Measurements from ENCODE around the gene SMYD3.
"Not testable (repeated sequence)": the region's sequence is repeated elsewhere in the genome, so short reads cannot be mapped to it uniquely, and the experiment has no call there.

The SMYD3 gene

DNA sequence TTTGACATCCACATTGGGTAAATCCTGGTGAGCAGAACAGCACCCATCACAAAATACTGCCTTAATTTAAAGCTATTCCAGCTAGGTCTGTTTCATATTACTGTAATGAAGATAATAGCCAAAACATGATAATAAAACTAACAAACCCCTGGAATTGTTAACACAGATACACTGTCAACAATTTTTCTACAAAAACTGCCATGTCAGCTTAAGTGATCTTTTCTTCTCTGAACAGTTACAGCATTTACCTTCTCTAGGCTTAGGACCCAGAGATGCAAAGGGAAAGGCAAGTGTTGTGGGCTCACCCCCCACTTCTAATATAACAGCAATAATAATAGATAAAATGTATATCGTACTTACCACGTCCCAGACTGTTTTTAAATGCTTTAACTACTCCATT is 92.1 kb downstream of the SMYD3 start:
- no peak for DNase-seq

DNA sequence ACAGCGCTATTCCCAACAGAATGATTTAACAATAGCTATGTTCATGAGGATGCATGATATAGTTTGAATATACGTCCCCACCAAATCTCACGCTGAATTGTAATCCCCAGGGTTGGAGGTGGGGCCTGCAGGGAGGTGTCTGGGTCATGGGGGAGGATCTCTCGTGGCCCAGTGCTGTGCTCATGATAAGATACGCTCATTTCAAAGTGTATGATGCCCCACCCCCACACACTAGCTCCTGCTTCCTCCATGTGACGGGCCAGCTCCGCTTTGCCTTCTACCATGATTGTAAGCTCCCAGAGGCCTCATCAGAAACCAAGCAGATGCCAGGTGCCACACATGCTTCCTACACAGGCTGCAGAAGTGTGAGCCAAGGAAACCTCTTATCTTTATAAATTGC is 93.6 kb downstream of the SMYD3 start:
- no peak for DNase-seq

DNA sequence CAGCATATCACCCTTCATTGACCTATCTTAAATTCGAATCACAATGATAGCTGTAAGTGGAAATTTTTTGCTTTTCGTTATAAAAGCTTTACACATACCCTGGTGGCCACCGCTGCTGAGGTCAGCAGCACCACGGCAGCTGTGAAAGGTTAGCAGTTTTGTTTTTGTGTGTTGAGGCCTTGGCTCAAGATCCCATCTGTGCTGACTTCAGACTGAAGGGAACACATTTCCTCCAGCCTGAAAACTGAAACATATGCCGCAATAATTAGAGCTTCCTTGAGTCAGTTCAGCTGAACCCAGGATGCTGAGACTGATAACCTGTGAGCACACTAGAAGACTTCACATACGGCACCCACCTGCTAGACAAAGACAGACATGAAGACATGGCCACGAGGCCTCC is 103.0 kb downstream of the SMYD3 start:
- DNase-seq: no peak

DNA sequence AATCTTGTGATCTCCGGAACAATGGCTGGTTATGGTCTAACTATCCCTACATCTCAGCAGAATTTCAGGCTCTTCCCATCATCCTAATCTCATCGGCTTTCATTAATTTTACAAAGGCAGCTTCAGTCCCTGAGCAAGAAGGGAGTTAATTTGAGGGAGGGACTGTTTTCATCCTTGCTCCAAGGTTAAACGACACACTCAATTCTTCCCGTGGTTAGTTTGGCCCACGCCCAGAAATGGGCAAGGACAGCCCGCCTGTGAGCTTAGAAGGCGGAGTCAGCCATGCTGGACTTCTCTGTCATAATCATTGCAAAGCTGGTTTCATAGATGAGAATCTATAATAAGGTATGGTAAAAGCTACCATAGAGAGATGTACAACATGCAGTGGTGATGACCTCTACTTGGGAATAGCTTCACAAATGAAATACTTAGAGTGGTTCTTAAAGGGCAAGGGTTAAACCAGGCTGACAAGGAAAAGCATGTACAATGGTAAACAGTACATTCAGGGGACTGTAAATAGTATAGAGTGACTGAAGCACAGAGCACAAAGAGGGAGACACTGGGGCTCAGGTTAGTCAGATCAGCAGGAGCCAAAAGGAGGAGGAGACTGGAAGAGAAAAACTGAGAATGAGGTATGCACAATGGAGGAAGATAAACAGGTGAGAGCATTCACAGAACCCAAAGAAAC is 108.8 kb downstream of the SMYD3 start:
- DNase-seq: no peak

DNA sequence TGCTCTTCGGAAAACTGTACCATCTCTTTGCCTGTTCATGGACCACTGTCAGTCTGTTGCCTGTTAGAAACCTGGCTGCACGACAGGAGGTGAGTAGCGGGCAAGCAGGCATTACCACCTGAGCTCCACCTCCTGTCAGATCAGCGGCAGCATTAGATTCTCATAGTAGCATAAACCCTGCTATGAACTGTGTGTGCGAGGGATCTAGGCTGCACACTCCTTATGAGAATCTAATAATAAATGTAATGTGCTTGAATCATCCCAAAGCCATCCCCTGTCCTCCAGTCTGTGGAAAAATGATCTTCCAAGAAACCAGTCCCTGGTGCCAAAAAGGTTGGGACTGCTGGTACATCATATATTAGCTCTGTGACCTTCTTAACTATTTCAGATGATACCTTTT is 110.0 kb downstream of the SMYD3 start:
- no peak for DNase-seq

DNA sequence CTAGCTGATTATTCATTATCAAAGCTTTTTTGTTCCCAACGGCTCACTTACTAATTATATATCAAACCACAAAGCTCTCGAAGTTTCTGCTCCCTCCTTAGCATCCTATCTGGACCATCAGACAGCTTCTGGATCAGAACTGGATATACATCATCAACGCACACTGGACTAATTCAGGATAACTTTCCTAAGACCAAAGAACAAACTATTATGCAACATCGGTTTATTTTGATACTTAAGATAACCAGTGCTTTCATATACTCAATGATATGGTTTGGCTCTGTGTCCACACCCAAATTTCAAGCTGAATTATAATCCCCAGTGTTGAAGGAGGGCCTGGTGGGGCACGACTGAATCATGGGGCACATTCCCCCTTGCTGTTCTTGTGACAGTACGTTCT is 110.8 kb downstream of the SMYD3 start:
- DNase-seq: no peak

DNA sequence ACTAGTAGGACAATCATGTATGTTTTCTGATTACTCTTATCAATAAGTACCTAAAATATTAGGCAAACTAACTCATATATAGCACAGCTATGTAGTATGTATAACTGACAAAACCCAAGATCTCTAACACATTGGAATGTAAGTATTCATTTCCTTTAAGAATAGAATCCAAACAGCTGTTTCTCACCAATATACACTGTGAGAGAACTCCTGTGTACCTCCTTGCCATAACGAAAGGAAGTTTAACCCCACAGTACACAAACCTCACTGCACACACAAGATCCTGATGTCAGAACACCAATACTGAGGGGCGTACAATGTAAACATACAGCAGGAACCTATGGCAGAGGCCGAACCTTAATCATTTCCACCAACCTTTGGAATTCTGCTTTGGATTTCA is 113.0 kb downstream of the SMYD3 start:
- DNase-seq: no peak

DNA sequence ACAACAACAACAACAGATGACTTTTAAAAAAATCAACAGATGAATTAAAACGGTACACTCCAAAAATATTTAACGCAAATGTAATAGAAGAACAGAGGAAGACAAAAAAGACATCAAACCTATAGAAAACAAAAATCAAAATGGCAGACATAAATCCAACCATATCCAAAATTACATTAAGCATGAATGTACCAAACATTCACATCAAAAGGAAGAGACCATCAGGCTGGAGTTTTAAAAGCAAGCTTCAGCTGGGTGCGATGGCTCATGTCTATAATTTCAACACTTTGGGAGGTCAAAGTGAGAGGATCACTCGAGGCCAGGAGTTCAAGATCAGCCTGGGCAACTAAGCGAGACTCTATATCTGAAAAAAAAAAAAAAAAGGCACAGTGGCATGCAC is 116.2 kb downstream of the SMYD3 start:
- no peak for DNase-seq

DNA sequence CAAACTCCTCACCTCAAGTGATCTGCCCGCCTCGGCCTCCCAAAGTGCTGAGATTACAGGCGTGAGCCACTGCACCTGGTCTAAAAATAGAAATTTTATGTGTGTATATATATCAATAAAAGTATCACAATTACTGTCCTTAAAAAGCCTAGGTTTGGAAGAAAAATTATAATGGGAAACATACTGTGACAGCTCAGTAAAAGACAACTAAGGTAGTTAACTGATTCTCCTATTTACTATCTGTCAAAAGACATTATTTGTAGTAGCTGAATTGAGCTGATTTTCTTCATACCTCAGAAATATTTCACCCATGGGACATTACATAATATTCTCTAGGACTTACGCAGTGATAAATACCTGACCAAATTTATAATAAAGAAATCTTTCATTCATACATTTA is 122.5 kb downstream of the SMYD3 start:
- no peak for DNase-seq

DNA sequence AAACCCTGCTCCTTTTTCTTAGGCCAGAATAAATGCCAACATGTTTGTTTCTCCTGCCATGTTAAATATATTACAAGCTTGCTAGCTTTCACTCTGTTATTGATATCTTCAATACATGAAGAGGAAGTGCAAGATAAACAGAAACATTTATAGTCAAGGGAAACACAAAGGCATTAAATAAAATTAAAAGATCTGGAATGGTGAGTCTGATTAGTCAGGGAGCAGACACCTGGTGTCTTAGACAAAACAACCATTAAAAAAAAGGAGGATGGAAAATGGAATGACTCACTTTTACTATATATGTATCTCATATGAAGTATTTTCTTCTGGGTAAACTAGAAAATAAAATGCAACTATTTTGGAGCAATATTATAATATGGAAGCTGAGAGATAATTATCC is 123.3 kb downstream of the SMYD3 start:
- no peak for DNase-seq

DNA sequence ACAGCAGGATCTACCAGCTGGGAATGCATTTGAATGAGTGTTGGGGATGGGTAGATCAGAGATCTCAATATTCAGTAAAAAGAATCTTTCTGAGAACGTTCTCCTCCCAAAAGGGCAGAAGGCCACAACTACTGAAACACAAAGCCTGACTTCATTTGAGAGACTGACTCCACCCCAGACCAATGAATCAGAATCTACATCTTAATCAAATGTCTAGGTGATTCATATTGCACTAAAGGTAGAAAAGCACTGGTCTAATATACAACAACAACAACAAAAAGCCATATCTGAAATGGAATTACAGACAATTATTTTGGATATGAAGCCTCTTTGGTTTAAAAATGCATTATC is 123.9 kb downstream of the SMYD3 start:
- DNase-seq: no peak

DNA sequence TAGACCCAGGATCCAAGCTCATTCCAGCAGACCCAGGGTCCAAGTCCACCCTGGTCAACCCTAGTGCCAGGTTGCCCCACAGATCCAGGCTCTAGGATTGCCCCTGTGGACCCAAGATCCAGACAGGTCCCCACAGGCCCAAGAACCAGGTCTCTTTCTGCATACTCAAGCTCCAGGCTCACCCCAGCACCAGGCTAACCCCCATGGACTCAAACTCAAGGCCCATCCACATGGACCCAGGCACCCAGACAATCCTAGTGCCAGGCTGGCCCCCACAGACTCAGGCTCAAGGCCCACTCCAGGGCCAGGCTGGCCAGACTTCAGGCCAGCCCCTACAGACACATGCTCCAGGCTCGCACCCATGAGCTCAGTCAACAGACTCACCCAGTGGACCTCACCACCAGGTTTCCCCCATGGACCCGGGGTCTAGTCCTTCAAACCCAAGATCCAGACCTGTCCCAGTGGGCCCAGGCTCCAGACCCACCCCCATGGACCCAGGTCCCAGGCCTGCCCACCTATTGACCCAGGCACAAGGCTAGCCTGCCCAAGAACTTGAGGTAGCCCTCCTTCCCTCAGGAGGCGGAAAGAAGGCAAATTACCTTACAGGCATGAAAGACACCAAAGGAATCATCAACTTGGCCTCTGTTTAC is 124.4 kb downstream of the SMYD3 start:
- no peak for DNase-seq

DNA sequence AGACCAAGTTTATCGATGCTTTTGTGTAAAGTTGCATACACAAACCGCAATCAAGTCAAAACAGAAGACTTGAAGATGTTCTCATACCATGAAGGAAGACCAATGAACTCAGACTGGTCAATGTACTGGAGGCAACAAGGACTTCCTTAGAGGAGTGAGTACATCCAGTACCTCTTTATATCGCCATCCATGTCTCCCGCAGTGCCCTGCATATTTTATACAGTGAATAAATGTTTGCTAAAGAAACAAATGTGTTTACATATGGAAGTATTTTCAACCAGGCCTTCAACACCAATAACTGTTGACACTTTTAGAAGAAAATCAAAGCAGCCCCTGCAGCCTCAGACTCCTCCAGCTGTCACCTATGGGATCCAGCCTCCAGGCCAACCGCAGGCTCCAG is 125.6 kb downstream of the SMYD3 start:
- no peak for DNase-seq

DNA sequence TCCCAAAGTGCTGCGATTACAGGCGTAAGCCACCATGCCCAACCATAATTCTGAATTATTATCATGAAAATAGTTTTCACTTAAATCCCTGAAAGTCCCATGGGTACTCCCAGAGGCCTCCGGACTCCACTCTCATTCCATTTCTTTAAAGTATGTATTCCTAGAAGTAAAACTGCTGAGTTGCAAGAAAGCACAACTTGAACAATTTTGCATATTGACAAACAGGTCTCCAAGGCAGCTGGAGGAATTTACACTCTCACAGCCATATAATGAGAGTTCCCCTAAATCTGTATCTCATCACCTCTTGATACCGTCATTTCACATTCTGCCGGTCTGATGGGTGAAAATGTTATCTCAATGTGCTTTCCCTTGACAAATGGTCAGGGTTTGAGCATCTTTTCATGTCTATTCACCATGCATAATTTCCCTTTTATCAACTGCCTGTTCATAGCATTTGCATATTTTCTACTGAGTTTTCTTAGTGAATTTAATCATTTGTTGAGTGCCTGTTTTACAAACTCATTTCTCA is 129.4 kb downstream of the SMYD3 start:
- DNase-seq: no peak

DNA sequence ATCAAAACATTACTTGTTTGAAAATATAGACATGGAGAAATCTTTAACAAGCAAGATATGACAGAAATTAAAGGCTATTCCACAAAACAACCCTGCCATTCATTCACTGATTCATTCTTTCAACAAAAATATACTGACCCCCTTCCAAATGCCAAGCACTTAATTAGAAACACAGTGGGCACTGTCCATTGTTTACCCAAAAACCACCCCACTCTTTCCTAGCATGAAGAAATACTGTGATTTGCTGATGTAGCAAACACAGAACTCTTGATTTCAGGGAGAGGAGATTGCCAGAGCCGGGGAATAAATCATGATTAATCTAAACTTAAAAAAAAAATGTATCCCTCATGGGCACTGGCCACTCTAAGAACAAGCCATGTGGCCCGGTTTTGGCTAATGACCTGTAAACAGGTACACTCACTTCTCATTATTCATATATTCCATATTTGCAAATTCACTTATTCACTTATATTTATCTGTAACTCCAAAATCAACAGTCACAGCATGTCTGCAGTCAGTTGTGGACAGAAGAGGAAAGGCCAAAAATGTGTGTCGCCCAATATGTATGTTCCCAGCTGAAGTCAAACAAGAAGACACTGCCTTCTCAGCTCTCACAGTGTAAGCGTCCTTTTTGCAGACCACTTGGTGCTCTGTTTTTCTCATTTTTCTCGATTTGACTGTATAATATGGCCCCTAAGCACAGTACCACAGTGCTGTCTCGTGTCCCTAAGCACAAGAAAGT is 133.1 kb downstream of the SMYD3 start:
- no peak for DNase-seq

DNA sequence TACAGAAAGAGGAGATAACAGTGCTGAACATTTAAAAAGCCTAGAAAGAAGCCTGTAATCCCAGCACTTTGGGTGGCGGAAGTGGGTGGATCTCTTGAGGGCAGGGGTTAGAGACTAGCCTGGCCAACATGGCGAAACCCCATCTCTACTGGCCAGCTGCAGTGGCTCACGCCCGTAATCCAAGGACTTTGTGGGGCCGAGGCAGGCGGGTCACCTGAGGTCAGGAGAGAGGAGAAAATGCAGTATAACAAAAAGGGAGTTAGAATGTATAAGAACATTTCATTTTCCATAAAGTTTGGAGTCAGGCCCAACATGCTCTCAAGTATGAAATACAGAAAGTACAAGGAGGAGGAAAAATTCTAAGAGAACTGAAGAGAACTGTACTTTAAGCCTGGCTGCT is 134.5 kb downstream of the SMYD3 start:
- no peak for DNase-seq

DNA sequence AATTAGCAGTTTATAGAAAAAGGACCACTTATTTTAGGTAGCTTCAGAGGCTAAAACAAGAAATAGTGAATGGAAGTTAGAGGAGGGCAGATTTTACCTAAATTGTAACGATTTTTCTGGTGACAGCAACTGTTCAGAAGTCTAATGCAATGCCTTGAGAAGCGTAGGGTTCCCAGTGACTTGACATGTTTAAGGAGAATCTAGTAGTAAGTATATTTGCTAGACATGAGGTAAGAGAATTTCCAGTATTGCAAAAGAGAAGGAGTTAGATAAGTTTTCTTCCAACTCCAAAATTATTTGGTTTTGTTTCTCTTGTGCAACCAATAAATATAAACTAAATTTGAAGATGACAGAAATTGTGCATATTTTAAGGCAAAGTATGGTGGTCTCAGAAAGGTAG is 140.0 kb downstream of the SMYD3 start:
- DNase-seq: no peak

DNA sequence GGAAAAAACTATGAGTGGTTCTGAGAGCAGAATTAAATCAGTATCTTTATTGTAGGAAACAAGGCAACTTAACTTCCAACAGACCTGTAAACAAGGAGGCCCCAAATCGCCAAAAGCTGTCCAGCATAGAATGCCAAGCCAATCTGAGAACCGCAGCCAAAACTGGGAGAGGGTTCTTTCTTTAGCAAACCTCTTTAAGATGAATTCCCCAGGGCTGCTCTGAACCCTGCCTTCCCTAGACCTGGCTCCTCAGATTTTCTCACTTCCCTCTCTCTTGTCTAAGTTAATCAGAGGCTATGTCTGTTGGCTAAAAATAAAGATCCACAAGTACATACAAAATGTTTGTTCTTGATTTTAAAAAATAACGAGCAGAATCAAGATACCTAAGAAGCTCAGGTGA is 141.4 kb downstream of the SMYD3 start:
- DNase-seq: no peak

DNA sequence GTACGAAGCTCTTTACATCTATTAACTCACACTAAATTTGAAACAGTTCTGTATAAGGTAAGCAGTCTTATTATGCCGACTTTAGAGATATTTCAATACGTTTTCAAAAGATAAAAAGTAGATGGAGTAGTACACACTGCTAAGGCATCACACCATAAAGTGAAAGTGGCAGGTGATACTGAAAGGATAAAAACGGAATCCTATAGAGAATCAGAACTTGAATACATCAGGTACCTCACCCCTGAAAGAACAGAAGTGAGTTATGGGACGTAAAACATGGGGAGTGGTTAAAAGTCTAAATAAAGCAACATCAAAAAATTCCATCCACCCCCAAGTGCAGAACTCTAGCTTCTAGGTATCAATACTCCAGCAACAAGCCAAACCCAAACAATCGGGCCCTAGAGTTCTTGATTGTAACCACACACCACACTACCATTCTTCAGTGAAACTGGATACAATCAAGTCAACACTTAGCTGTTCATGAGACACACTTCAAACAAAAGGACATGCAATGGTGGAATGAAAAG is 142.6 kb downstream of the SMYD3 start:
- DNase-seq: no peak

DNA sequence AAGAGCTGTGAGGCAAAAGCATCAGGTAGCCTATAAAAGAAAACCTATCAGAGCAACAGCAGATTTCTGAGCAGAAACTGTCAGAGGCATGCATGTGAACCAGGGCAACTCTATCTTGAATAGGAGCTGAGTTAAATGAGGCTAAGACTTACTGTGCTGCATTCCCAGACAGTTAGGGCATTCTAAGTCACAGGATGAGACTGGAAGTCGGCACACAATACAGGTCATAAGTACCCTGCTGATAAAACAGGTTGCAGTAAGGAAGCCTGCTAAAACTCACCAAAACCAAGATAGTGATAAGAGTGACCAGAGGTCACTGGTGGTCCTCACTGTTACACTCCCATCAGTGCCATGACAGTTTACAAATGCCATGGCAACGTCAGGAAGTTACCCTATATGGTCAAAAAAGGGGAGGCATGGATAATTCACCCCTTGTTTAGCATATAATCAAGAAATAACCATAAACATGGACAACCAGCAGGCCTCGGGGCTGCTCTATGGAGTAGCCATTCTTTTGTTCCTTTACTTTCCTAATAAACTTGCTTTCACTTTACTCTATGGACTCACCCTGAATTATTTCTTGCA is 150.0 kb downstream of the SMYD3 start:
- DNase-seq: not testable (repeated sequence)

DNA sequence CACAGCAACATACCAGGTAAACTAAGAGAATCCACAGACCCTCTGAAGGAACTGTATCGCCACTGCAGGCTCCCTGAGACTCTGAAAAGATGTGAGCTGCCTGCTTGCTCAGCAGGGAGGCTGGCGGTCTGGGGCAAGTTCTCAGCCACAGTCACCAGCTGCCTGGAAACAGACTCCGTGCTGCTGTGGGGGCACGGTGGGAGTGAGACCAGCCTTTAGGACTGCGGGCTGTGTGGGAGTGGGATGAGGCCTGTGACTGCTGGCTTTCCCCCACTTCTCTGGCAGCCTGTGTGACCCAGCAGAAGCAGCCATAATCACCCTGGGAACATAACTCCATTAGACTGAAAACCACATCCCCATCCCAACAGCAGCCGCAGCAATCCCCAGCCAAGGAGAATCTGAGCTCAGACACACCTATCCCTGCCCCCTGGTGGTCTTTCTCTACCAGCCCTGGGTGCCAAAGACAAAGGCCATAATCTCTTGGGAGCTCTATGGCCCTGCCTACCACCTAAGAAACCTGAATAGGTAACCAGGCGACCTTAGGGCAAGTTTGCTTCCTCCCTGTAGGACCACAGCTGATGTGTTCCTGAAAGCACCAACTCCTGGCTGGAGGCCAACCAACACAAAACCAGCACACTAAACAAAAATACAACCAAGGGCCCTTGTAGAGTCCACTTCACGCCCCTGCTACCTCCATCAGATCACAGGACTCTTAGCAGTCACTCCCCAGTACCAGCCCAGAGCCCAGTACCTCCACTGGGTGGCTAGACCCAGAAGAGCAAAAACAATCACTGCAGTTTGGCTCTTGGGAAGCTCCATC is 151.5 kb downstream of the SMYD3 start:
- DNase-seq: no peak

DNA sequence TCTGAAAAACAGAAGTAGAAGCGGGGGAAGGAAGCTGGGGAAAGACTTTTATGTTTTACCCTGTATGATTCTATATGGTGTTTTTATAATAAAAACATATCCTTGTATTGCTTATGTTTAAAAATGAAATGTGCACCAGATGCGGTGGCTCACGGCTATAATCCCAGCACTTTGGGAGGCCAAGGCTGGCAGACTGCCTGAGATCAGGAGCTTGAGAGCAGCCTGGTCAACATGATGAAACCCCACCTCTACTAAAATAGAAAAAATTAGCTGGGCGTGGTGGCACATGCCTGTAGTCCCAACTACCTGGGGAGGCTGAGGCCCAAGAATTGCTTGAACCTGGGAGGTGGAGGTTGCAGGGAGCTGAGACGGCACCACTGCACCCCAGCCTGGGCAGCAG is 155.4 kb downstream of the SMYD3 start:
- DNase-seq: no peak

DNA sequence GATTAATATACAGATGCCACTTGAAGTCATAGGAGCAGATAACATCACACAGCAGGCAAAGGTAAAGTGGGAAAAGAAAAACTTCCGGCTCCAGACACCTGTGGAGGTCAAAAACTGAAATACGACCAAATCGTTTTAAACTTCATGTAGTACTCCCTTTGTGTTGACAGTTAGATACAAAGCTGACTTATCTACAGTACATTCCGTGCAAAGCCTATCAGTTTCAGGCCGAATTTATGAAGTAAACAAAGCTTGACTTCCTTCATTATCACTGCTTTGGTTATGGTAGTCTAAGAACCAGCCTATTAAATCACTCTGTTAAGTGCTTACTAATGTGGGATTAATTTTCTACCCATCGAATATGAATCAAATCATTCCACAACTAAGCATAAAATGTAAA is 156.3 kb downstream of the SMYD3 start:
- DNase-seq: no peak
